CD4-positive, alpha-beta T cell treated with Interleukin-10 for 1 hour (primary cell): ENCODE results near the gene NUDT1.

Experiments
- DNase-seq: peaks from one replicate; pipeline ENCODE4 v3.0.0-alpha.2; 2020

The NUDT1 gene

GRCh38 chr7:2205036-2205780 lies 36.8 kb upstream of the NUDT1 start:
- no peak for DNase-seq

DNA sequence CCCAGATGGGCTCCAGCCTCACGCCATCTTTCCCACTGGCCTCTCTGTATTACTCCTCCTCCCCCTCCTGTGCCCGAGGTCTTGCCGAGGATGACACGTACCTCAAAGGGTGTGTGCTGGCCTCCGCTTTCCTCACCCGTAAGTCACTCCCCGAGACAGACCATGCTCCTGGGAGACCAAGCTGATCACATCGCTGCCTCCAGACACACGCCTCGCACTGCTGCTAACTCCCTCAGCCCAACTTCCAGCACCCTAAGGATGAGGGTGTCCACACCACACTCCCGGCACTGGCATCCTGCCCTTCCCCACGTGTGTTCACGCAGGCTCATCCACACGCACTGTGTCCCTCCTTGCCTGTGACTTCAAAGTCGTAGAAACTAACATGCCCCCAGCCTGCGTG lies 33.3 kb upstream of the NUDT1 start:
- DNase-seq, result no peak

DNA sequence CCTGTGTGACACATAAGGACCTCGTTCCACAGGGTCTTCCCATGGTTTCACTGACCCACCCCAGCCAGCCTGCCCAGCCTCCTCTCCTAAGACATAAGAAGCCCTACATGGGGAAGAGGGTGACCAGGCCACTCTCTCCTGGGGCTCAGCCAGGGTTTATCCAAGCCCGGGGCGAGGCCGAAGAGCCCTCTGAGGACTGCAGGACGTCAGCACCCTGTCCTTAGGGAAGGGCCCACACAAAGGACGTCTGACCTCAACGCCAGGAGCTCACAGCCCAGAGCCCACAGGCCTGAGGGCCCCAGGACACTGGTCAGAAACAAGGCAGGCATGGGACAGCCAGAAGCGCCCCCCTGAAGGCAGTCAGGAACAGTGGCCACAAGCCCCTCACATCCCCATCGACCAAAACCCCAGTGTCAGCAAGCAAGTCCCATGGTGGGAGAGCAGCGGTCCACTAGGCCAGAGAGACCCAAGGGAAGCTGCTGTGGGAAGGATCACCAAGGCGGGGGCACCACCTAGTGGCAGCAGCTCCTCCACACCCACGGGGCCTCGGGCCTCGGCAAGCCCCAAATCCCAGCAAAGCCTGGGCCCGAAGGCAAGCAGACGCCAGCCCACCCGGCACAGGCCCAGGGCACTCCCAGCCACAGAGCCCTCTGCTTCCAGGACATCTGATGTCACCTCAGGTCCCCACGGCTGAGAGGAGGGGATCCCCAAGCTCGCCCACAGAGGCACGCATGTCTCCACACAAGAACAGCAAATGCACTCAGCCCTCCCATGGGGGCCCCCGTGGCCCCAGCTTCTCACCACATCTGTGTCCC lies 32.7 kb upstream of the NUDT1 start:
- DNase-seq, result peak; percentile 50

DNA sequence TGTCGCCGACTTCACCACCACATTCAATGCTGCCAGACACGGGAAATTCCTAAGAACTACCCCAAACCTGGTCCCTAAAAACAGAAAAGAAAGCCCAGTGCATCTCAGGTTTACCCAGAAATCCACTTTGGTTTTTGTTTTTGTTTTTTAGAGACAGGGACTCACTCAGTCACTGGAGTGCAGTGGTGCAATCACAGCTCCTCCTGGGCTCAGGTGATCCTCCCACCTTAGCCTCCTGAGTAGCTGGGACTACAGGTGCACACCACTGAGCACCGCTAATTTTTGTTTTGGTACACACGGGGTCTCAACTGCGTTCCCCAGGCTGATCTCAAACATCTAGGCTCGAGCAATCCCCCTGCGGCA lies 32.1 kb upstream of the NUDT1 start:
- DNase-seq, result no peak

GRCh38 chr7:2210551-2211258 lies 31.3 kb upstream of the NUDT1 start:
- DNase-seq, result no peak

GRCh38 chr7:2211259-2211880 lies 30.7 kb upstream of the NUDT1 start:
- no peak for DNase-seq

DNA sequence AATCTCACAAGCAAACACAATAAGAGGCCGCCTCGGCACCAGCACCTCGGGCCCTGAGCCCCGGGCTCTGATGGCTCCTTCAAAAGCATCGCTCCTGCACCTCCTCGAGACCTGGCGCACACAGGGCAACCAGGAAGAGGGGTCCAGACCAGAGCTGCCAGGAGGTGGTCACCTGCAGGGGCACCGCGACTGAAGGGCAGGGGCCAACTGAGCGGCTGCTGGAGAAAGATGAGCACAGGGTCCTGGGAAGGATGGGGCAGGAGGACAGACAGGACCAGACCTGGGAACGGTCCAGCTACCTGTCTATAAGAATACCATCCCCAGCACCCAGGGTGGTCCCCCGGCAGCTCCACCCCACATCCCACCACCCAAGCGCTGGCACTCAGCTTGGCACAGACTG lies 30.1 kb upstream of the NUDT1 start:
- no peak for DNase-seq

- no peak for DNase-seq
Measured at GRCh38 chr7:2212906-2213305, 29.1 kb upstream of the NUDT1 start.

GRCh38 chr7:2213551-2214215 lies 28.3 kb upstream of the NUDT1 start:
- DNase-seq, result no peak

DNA sequence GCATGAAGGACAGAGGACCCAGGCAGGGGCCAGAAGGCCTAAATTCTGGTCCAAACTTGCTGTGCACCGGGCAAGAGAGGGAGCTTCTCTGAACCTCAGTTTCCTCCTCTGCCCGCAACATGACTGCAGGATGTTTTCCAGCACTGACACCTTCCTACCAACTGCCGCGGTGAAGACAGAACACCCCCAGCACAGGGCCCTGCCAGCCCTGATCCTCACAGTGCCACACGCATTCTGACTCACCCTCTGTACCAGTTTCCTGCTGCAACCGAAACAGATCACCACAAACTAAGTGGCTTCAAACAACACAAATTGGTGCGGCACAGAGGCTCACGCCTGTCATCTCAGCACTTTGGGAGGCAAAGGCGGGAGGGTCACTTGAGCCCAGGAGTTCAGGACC lies 27.4 kb upstream of the NUDT1 start:
- peak; percentile 7 for DNase-seq

DNA sequence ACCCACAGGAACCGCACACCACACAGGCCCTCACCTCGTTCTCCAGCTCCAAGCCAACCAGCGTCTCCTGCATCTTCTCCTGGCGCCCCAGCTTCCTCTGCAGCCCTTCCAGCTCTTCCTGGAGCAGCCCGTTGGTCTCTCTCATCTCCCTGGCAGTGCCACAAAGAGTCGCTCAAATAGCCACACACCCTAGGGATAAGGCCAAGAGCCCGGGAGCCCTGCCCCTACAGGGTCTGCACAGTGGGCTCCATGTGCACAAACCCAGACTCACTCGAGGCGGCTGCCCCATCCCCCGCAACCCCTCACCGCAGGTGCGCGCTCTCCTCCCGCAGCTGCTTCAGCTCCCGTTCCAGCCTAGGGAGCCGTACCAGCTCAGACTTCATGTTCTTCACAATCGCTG lies 26.2 kb upstream of the NUDT1 start:
- no peak for DNase-seq

DNA sequence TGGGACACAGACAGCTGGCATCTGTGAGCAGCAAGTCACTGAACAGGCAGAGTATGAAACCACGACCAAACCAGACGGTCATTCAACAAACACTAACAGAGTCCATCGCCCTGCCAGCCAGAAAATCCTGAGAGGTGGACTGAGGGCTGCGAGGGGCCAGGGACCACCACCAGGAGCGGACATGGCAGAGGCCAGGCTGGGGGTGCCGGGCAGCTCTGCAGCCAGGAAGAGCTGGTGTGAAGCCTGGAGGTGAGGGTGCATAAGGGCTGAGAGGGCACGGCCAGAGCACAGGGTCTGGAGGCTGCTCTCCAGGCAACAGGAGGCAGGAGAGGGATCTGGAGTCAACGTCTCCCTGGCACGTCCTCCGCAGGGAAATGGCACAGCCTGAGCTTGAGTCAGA lies 24.8 kb upstream of the NUDT1 start:
- no peak for DNase-seq

DNA sequence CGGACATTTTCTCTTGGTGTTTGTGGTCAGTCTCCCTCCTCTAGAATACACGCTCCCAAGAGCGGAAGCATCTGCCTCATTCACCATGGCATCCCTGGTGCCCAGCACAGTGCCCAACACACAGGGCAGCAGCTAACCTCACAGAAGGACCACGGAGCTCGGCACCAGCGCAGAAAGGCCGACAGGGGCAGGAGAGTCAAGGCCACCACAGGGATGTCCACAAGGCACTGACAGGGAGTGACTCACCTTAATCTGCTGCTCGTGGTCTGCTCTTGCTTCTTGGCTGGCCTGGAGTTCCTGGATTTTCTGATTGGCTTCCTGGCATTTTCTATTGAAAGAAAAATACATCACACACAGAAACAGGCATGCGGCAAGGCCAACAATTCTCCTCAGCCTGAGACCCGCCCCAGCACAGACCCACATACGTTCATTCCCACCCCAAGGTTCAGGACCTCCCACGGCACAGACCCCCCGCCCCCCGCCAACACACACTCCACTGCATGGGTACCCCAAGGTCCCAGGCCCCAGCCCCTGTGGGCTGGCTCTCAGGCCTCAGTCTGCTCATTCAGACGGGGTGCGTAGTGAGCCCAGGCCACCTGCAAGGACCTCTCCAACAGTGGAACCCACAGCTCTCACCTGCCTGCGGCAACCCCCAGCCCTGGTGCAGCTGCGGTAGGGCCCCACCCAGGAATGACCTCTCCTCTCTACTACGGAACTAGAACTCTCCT lies 24.1 kb upstream of the NUDT1 start:
- no peak for DNase-seq

GRCh38 chr7:2218444-2218785 lies 23.6 kb upstream of the NUDT1 start:
- no peak for DNase-seq

DNA sequence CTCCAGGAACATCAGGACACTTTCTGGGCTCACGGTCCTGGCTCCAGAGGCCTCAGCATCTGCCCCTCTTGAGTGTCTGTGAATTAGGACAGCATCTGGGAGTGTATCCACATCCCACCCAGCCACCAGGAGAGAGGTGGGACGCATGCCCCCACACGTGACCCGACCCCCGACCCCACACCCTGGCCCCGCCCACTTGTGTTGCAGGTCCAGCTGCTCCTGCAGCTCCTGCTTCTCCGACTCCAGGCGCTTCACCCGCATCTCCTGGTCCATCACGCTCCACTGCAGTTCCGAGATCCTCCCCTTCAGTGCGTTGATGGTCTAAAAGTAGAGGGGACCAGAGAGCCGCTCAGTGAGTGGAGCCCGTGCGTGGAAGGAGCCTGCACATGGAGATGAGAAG lies 22.9 kb upstream of the NUDT1 start:
- DNase-seq, result no peak

- DNase-seq, result no peak
Measured at GRCh38 chr7:2219606-2220005, 22.4 kb upstream of the NUDT1 start.

DNA sequence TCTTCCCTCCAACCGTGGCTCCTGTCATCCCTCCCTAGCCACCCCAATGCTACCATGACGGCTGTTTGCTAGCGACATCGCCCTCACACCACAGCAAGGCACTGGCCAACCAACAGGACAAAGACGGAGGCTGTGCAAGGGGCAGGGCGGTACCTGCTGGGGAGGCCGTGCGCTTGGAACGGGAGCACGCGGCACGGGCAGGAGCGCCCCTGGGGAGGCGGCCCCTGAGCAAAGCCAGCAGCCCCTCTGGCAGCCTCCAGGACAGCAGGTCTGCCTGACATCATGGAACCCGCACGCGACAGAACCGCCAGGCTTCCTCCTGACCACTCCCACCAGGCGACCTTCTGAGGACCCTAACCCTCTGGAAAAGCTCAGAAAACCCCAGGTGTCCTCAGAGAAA lies 22.0 kb upstream of the NUDT1 start:
- DNase-seq, result no peak

- no peak for DNase-seq
Measured at GRCh38 chr7:2220506-2220905, 21.5 kb upstream of the NUDT1 start.

- no peak for DNase-seq
Measured at GRCh38 chr7:2220954-2221353, 21.1 kb upstream of the NUDT1 start.

DNA sequence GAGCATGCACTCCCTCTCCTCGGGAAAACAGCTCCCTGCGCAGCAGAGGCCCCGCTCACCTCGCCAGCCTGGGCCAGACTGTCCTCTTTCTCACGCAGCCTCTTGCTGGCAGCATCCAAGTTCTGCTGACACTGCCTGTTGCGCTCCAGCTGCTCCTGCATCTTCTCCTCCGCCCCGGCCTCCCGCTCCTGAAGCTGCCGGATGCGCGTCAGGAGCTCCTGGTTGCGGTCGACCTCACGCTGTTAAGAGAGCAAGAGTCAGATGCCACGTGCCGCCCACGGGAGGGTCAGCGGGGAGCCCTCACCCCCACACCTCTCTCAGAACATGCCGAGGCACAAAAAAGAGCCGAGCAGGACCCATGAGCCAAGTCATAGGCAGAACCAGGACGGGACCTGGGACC lies 19.5 kb upstream of the NUDT1 start:
- DNase-seq, result no peak

DNA sequence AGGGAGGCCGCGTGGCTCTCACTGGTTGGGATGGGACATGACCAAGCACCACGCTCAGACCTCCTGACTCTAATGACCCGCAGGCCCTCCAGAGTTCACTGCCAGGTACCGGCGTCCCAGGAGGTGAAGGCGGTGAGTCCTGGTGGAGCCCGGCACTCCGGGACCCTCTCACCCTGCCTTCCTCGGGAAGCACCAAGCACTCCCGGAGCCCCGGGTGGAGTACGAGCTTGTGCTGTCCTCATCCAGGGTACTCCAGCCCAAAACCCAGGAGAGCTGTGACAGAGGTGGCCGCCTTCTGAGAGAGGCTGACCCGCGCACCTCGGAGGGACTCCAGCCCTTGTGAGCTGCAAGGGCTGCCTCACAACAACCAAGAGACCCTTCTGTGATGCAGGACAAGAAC lies 18.7 kb upstream of the NUDT1 start:
- DNase-seq, result no peak

DNA sequence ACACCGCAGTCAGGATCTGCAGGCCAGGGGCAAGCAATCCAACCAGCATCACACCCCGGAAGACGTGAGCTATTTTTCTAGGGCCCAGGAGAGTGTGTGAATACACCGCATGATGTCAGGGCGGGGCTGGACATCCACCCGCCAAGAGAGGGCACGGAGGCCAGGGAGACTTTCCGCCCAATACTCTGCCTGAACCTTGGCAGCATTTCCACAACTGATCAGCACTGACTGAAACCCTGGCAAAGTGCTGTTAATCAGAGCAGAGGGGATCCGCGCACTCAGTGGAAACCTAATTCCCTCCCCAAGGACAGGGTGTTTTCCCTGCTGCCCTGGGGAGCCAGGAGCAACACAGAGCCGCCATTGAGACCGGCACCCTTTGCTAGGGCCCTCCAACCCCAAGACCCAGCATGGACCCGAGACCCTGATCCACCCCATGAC lies 17.5 kb upstream of the NUDT1 start:
- DNase-seq, result no peak
